GM18858 (cell line): Measurements from ENCODE around the gene IL15.
"Not testable (repeated sequence)": the region's sequence is repeated elsewhere in the genome, so short reads cannot be mapped to it uniquely, and the experiment has no call there.

ENCODE experiments used
- ATAC-seq: cut with Tn5 transposase; IDR thresholded peaks from one replicate; pipeline ENCODE4 v1.9.1; 2021; ENCODE audit not compliant: unreplicated experiment

The IL15 gene

GRCh38 chr4:141645611-141646340 lies 9.4 kb downstream of the IL15 start:
- no peak for ATAC-seq

- no peak for ATAC-seq
Measured at GRCh38 chr4:141646969-141647368, 10.6 kb downstream of the IL15 start.

GRCh38 chr4:141647966-141648365 lies 11.6 kb downstream of the IL15 start:
- no peak for ATAC-seq

- ATAC-seq, result no peak
Measured at GRCh38 chr4:141652161-141652778, 15.9 kb downstream of the IL15 start.

- ATAC-seq, result no peak
Measured at GRCh38 chr4:141654098-141654497, 17.7 kb downstream of the IL15 start.

- no peak for ATAC-seq
Measured at GRCh38 chr4:141656031-141656430, 19.6 kb downstream of the IL15 start.

- ATAC-seq, result no peak
Measured at GRCh38 chr4:141657550-141658250, 21.3 kb downstream of the IL15 start.

- no peak for ATAC-seq
Measured at GRCh38 chr4:141658309-141658708, 21.9 kb downstream of the IL15 start.

- ATAC-seq, result peak; percentile 41
Measured at GRCh38 chr4:141659539-141659938, 23.2 kb downstream of the IL15 start.

GRCh38 chr4:141660880-141661279 lies 24.5 kb downstream of the IL15 start:
- ATAC-seq, result no peak

- no peak for ATAC-seq
Measured at GRCh38 chr4:141668200-141668910, 32.0 kb downstream of the IL15 start.

GRCh38 chr4:141669501-141669900 lies 33.1 kb downstream of the IL15 start:
- ATAC-seq, result no peak

GRCh38 chr4:141675384-141675783 lies 39.0 kb downstream of the IL15 start:
- no peak for ATAC-seq

- ATAC-seq, result no peak
Measured at GRCh38 chr4:141676087-141676670, 39.8 kb downstream of the IL15 start.

GRCh38 chr4:141680060-141680459 lies 43.7 kb downstream of the IL15 start:
- ATAC-seq, result no peak

- ATAC-seq, result no peak
Measured at GRCh38 chr4:141684785-141685184, 48.4 kb downstream of the IL15 start.

GRCh38 chr4:141686146-141686775 lies 49.9 kb downstream of the IL15 start:
- ATAC-seq, result no peak

- ATAC-seq, result no peak
Measured at GRCh38 chr4:141686879-141687278, 50.5 kb downstream of the IL15 start.

- ATAC-seq, result not testable (repeated sequence)
Measured at GRCh38 chr4:141689726-141690296, 53.4 kb downstream of the IL15 start.

GRCh38 chr4:141691247-141691646 lies 54.9 kb downstream of the IL15 start:
- ATAC-seq, result not testable (repeated sequence)
